Measurements from ENCODE around the gene NDUFA3.

DNA sequence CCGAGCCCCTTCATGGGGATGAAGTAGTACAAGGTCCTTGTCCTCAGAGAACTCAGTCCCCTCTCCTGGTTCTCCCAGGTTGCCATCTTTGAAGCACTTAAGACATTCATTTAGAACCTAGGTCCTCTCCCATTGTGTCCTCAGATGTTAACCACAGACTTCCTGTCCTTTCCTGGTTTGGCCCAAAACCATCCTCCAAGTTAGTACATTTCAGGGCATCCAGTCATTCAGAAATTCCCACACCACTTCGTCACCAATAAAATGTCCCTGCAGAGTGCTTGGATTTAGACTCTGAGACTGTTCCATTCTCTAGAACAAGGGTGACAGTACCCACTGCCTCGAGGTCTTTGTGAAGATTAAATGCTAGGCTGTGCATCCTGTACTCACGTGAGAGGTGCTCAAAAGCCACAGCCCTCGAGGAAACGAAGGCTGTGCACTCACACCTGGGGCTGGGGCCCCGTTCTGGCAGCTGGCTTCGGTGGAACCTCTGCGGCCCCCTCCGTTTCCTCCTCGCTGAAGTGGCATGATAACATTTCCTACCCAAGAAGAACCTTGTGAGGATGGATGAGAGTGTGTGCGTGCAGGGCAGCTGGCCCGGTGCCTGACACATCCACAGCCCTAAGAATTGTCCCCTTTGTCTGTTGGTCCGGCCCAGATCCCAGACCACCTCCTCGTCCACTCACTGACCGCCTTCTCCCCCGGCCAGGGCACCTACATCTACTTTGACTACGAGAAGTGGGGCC, 52.1 kb downstream of the NDUFA3 start:
- TF ChIP-seq, protein P1, sequence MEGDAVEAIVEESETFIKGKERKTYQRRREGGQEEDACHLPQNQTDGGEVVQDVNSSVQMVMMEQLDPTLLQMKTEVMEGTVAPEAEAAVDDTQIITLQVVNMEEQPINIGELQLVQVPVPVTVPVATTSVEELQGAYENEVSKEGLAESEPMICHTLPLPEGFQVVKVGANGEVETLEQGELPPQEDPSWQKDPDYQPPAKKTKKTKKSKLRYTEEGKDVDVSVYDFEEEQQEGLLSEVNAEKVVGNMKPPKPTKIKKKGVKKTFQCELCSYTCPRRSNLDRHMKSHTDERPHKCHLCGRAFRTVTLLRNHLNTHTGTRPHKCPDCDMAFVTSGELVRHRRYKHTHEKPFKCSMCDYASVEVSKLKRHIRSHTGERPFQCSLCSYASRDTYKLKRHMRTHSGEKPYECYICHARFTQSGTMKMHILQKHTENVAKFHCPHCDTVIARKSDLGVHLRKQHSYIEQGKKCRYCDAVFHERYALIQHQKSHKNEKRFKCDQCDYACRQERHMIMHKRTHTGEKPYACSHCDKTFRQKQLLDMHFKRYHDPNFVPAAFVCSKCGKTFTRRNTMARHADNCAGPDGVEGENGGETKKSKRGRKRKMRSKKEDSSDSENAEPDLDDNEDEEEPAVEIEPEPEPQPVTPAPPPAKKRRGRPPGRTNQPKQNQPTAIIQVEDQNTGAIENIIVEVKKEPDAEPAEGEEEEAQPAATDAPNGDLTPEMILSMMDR (IDR thresholded peaks at IDR 0.05; ENCODE audit: low read length) = no peak
- TF ChIP-seq EZH2 (optimal IDR thresholded peaks at IDR 0.05; ENCODE audit: low read depth, low read length) (no peak), EZH2phosphoT487 (IDR thresholded peaks at IDR 0.05; ENCODE audit: low read length) (no peak)

Measured in MM.1S (cell line).